ENCODE results near the gene GINS1.

Gene GINS1

DNA sequence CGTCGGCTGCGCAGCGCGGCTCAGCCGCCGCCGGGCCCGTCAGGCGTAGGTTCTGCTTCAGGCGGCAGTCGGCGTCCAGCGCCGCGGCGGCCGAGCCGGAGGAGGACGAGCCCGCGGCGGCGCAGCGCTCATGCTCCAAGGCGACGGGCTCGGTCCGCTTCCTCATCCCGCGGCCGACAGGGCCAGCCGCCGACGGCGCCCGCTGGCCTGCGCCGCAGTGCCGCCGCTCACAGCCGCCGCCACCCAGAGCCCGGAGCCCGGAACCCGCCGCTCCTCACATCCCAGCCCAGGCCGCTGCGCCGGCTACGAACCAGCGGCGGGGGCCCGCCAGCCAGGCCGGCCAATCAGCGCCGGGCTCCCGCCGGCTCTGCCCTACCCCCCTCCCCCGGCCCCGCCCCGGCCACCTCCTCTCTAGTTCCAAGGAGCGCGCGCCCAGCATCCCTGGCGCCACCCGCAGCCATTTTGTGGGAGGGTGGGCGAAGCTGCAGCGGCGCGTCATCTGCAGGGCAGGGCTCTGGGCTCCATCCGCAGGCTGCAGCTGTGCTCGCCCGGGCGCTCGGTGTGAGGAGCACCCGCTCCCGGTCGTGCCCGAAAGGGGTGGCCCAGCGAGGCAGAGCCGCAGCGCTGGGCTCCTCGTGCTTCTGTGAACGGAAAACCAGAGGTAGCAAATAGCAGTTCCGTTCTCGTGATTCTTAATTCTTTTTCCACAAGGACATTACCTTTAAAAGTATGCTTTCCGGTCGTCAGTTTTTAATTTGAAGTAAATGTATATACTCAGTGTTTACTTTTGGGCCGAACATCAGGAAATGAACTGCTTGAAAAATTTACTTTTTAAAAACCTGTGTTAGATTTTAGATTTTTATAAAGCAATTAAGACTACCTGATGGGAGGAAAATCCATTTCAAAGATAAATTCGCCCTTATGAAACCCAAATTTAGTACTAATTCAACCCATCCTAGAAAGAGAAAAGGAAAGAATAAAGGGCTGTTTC lies 16.6 kb upstream of the GINS1 start, which contains the start of gene ABHD12:
ABHD12 (minus strand) TSS at position 298 of the 991 bp plus-strand sequence; CDS start at position 166, 132 bp downstream.
- peak; percentile 65; the same call in 1 of the 2 replicates for TF ChIP-seq ZFX (IDR thresholded peaks at IDR 0.05)
- TF ChIP-seq, protein P1, sequence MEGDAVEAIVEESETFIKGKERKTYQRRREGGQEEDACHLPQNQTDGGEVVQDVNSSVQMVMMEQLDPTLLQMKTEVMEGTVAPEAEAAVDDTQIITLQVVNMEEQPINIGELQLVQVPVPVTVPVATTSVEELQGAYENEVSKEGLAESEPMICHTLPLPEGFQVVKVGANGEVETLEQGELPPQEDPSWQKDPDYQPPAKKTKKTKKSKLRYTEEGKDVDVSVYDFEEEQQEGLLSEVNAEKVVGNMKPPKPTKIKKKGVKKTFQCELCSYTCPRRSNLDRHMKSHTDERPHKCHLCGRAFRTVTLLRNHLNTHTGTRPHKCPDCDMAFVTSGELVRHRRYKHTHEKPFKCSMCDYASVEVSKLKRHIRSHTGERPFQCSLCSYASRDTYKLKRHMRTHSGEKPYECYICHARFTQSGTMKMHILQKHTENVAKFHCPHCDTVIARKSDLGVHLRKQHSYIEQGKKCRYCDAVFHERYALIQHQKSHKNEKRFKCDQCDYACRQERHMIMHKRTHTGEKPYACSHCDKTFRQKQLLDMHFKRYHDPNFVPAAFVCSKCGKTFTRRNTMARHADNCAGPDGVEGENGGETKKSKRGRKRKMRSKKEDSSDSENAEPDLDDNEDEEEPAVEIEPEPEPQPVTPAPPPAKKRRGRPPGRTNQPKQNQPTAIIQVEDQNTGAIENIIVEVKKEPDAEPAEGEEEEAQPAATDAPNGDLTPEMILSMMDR (conservative IDR thresholded peaks at IDR 0.05), result no peak
- peak within 1 kb of the TSS; percentile 96 for H3K27ac ChIP-seq

- peak overlapping the region; percentile 35; the same call in 1 of the 2 replicates for H3K27ac ChIP-seq
- no peak for TF ChIP-seq ZFX (IDR thresholded peaks at IDR 0.05)
- TF ChIP-seq, protein P1 (conservative IDR thresholded peaks at IDR 0.05), result no peak
Observed at GRCh38 chr20:25394276-25394675, 13.2 kb upstream of the GINS1 start.

DNA sequence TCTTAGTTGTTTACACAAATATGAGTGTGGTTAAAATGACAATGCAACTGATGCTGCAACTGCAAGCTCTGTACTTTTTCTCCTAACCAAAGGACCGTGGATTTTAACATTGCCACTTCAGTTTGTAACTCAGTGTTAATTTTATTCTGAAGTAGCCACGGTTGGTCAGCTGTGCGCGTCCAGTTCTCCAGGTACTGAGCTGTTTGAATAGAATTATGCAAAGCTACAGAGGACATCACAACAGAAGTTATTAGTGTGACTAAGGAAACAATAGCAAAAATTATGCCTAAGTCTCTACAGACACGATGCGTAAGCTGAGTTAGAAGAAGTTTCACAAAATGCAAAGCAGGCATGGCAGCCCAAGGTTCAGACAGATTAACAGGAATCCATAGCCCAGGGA lies 12.5 kb upstream of the GINS1 start:
- no peak for TF ChIP-seq ZFX (IDR thresholded peaks at IDR 0.05)
- TF ChIP-seq, protein P1 (conservative IDR thresholded peaks at IDR 0.05), result no peak
- no peak overlapping the region for H3K27ac ChIP-seq

GRCh38 chr20:25397096-25397495 lies 10.4 kb upstream of the GINS1 start:
- TF ChIP-seq ZFX (IDR thresholded peaks at IDR 0.05), result no peak
- TF ChIP-seq, protein P1 (conservative IDR thresholded peaks at IDR 0.05), result no peak
- H3K27ac ChIP-seq, result 0 out of 2 replicates have a peak overlapping the region, but pooled peaks have one; percentile 3

DNA sequence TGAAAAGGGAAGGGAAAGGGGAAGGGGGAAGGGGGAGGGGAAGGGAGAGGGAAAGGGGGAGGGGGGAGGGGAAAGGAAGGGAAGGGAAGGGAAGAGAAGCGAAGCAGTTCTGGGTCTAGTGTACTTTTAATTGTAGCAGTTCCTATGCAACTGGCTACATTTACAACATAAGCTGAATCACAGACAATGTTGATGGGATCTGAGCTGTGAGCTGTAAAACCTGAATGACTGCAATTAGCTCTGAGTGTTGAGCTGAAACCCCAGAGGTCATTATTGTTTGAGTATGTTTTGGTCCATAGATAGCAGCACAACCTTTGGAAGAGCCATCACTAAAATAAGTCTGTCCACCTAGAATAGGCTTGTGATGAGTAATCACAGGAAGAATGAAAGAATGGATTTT lies 9.7 kb upstream of the GINS1 start:
- TF ChIP-seq ZFX (IDR thresholded peaks at IDR 0.05), result no peak
- TF ChIP-seq, protein P1 (conservative IDR thresholded peaks at IDR 0.05), result no peak
- 0 out of 2 replicates have a peak overlapping the region, but pooled peaks have one; percentile 3 for H3K27ac ChIP-seq

DNA sequence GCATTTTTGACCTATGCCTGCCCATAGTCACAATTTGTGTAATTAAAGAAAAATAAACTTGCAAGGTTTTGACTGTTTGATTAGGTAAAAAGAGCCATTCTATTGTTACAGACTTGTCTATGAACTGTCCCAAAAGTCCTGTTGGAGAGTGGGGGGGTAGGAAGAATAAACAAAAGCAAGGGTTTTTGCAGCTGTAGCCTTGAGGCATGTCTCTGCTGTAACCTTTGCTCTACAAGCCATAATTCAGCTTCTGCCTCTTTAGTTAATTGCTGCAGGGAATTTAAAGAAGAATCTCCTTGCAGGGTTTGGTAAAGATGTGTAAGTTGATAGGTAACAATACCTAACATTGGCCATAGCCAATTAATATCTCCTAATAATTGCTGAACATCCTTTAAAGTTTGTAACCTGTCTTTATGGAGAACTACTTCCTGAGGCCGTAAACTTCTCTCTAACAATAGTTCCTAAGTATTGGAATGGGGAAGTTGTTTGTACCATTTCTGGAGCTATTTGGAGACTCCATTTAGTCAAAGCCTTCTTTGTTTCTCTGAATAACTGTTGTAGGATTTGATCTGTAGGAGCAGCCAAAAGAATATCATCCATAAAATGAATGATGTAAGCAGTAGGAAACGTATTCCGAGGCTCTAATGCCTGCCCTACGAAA lies 9.0 kb upstream of the GINS1 start:
- no peak for TF ChIP-seq ZFX (IDR thresholded peaks at IDR 0.05)
- TF ChIP-seq, protein P1 (conservative IDR thresholded peaks at IDR 0.05), result no peak

More for the DNA sequence above, 9.0 kb upstream of the GINS1 start:
- no peak overlapping the region for H3K27ac ChIP-seq

All from C4-2B (cell line).